HG02840 (cell line): ENCODE data around the gene CCDC14.

Source experiments
- ATAC-seq: cut with Tn5 transposase; IDR thresholded peaks from one replicate; pipeline ENCODE4 v1.9.1; 2021; ENCODE audit warnings: mild to moderate bottlenecking, moderate library complexity, moderate number of reproducible peaks; ENCODE audit not compliant: unreplicated experiment, low FRiP score

CCDC14 gene

DNA sequence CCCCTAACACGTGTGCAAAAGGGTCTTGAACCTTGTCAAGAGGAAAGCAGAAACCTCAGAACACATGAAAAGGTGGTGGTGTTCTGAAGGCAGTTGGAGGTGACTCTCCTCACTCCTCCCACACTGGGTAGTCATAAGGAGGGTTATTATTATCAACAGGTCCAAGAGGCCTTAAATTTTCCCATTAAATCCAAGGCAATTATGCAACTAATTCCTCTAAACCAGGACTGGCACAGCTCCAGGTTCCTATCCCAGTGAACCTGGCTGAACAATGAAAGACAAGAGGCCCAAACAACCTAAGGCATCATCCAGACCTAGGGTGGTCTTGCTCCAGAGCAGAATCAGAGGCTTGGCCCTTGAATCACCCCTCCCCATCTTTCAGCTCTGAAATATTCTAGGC lies 91.9 kb downstream of the CCDC14 start:
- ATAC-seq: no peak

GRCh38 chr3:123864706-123865105 lies 96.3 kb downstream of the CCDC14 start:
- no peak for ATAC-seq
